HepG2 (cell line): ENCODE results near the gene FLYWCH1. TPM values are rescaled to one million over a fixed set of nuclear protein-coding genes. Genes with fewer than 3 reads are reported as not detected.

Experiments
- EHMT2 ChIP-seq: fragments of 200-600 bp; sonication (generic); IDR thresholded peaks from 2 replicates; pipeline ENCODE4 v1.7.0; 2017; ENCODE audit warnings: antibody characterized with exemption, low read depth, low read length, borderline replicate concordance
- FOXA3 ChIP-seq: IDR thresholded peaks from 2 replicates; pipeline ENCODE4 v1.6.1; 2016; ENCODE audit warnings: missing genetic modification reagents, missing compliant biosample characterization
- HDAC6 ChIP-seq: fragments of 200-600 bp; sonication (generic); IDR thresholded peaks from 2 replicates; pipeline ENCODE4 v1.7.0; 2017; ENCODE audit warnings: mild to moderate bottlenecking, antibody characterized with exemption, low read length, low read depth
- IKZF1 ChIP-seq: fragments of 450-650 bp; IDR thresholded peaks from 2 replicates; pipeline ENCODE4 v1.7.1; 2016
- IKZF5 ChIP-seq: IDR thresholded peaks from 2 replicates; pipeline ENCODE4 v1.6.1; 2018; ENCODE audit warnings: missing genetic modification reagents, mild to moderate bottlenecking, missing compliant biosample characterization
- KAT7 ChIP-seq: IDR thresholded peaks from 2 replicates; pipeline ENCODE4 v1.6.1; 2018; ENCODE audit warnings: borderline replicate concordance, missing compliant biosample characterization
- NR3C1 ChIP-seq: sonication (generic); formaldehyde crosslinking; IDR thresholded peaks from 2 replicates; pipeline ENCODE4 v1.4.0; 2020; ENCODE audit warnings: missing genetic modification reagents
- ZBTB40 ChIP-seq, 2 experiments: fragments of 450-650 bp in 1 of 2; sonication (generic) in 1 of 2; formaldehyde crosslinking in 1 of 2; IDR thresholded peaks; 2 replicates each; pipeline versions ENCODE4 v1.6.1 to v1.8.0; 2016 to 2022; ENCODE audit warnings: antibody characterized with exemption in 1 of 2, mild to moderate bottlenecking in 1 of 2, missing genetic modification reagents in 1 of 2
- ZFP82 ChIP-seq: sonication (generic); formaldehyde crosslinking; IDR thresholded peaks from 2 replicates; pipeline ENCODE4 v1.5.1; 2020; ENCODE audit warnings: mild to moderate bottlenecking, missing genetic modification reagents, borderline replicate concordance
- ZNF101 ChIP-seq: sonication (generic); formaldehyde crosslinking; IDR thresholded peaks from 2 replicates; pipeline ENCODE4 v1.4.0; 2020; ENCODE audit warnings: mild to moderate bottlenecking, low read depth, missing genetic modification reagents, borderline replicate concordance
- ZNF282 ChIP-seq: fragments of 450-650 bp; IDR thresholded peaks from 2 replicates; pipeline ENCODE4 v1.6.1; 2018; ENCODE audit not compliant: partially characterized antibody
- ZNF337 ChIP-seq: sonication (generic); formaldehyde crosslinking; IDR thresholded peaks from 2 replicates; pipeline ENCODE4 v1.5.1; 2020; ENCODE audit warnings: missing genetic modification reagents, low read depth, mild to moderate bottlenecking, borderline replicate concordance
- ZNF484 ChIP-seq: sonication (generic); formaldehyde crosslinking; IDR thresholded peaks from 2 replicates; pipeline ENCODE4 v1.5.1; 2020; ENCODE audit warnings: mild to moderate bottlenecking, low read depth, missing genetic modification reagents, borderline replicate concordance
- ZNF530 ChIP-seq: sonication (generic); formaldehyde crosslinking; IDR thresholded peaks from 2 replicates; pipeline ENCODE4 v1.5.0; 2020; ENCODE audit warnings: low read depth, mild to moderate bottlenecking, missing genetic modification reagents
- ZNF562 ChIP-seq: sonication (generic); formaldehyde crosslinking; IDR thresholded peaks from 2 replicates; pipeline ENCODE4 v1.8.0; 2022; ENCODE audit warnings: missing genetic modification reagents, borderline replicate concordance
- ZNF605 ChIP-seq: sonication (generic); formaldehyde crosslinking; IDR thresholded peaks from 2 replicates; pipeline ENCODE4 v1.8.0; 2022; ENCODE audit warnings: mild to moderate bottlenecking, missing genetic modification reagents
- ZNF619 ChIP-seq: sonication (generic); formaldehyde crosslinking; IDR thresholded peaks from 2 replicates; pipeline ENCODE4 v1.4.0; 2020; ENCODE audit warnings: mild to moderate bottlenecking, missing genetic modification reagents
- ZNF772 ChIP-seq: sonication (generic); formaldehyde crosslinking; IDR thresholded peaks from 2 replicates; pipeline ENCODE4 v1.5.0; 2020; ENCODE audit warnings: mild to moderate bottlenecking, missing genetic modification reagents
- ZNF780A ChIP-seq: sonication (generic); formaldehyde crosslinking; IDR thresholded peaks from 2 replicates; pipeline ENCODE4 v1.8.0; 2022; ENCODE audit warnings: mild to moderate bottlenecking, missing genetic modification reagents, moderate library complexity
- polyA plus RNA-seq, 8 experiments: library from polyadenylated mRNA; depleted of rRNA in 3 of 8; stranded (reverse) in 7 of 8; unstranded in 1 of 8; fragments of >200 nt; fragmentation: Illumina TruSeq in 4 of 8; extraction: Trizol in 4 of 8; gene quantifications; 2 replicates each; pipeline versions ENCODE4 v1.2.1 to v1.2.3, GENCODE V29; 2011 to 2016; ENCODE audit warnings: low read depth in 4 of 8, missing spikeins in 1 of 8, mixed read lengths in 1 of 8; ENCODE audit not compliant: insufficient read depth in 1 of 8
- total RNA-seq, 5 experiments: library from RNA; depleted of rRNA; stranded (reverse); fragments of >200 nt; fragmentation: Illumina TruSeq; extraction: Trizol; gene quantifications; 2 replicates each; pipeline ENCODE4 v1.2.3, GENCODE V29; 2016; ENCODE audit warnings: low read depth in 1 of 5

FLYWCH1 gene
- total and polyA plus RNA-seq, 2 of the 13 experiments (the other 11 are each of a cell fraction or from before 2014, with no cell fraction given) = 7.3 to 12.4 TPM

GRCh38 chr16:2968738-2969544 is 57.2 kb downstream of the FLYWCH1 start, which contains the start of gene PAQR4 (continued):
- TF ChIP-seq ZBTB40 (IDR thresholded peaks at IDR 0.05) = no peak
- peak; percentile 93 for TF ChIP-seq ZBTB40 (CRISPR knock-in tag; IDR thresholded peaks at IDR 0.05)
- no peak for TF ChIP-seq ZNF282
- TF ChIP-seq ZNF562 (CRISPR knock-in tag) = no peak
- TF ChIP-seq ZNF530 = peak; percentile 71; the same call in 1 of the 2 replicates
- no peak; the same call in 1 of the 2 replicates for TF ChIP-seq ZFP82 (CRISPR knock-in tag)
- peak; percentile 100 for TF ChIP-seq ZNF772
- TF ChIP-seq IKZF5 = peak; percentile 86; the same call in 1 of the 2 replicates
- 0 out of 2 replicates have a peak, but pooled peaks have one; percentile 36 for TF ChIP-seq NR3C1 (CRISPR knock-in tag)
- 0 out of 2 replicates have a peak, but pooled peaks have one; percentile 79 for TF ChIP-seq ZNF337
- TF ChIP-seq ZNF605 (CRISPR knock-in tag) = peak; percentile 98
- TF ChIP-seq EHMT2 = peak; percentile 95
- TF ChIP-seq ZNF619 = peak; percentile 94; the same call in 1 of the 2 replicates
- TF ChIP-seq HDAC6 = no peak
- TF ChIP-seq ZNF101 (CRISPR knock-in tag) = no peak; the same call in 1 of the 2 replicates
- TF ChIP-seq ZNF484 (CRISPR knock-in tag) = no peak; the same call in 1 of the 2 replicates
- TF ChIP-seq ZNF780A (CRISPR knock-in tag) = 0 out of 2 replicates have a peak, but pooled peaks have one; percentile 64
- TF ChIP-seq FOXA3 (CRISPR knock-in tag) = peak; percentile 46; the same call in 1 of the 2 replicates
- TF ChIP-seq IKZF1 = no peak
- TF ChIP-seq KAT7 (CRISPR knock-in tag) = peak; percentile 74; the same call in 1 of the 2 replicates
